ENCODE measurements around the gene CLASP1.
A peak's percentile ranks its signal among the peaks of the same experiment; 100 is the strongest.
"Not testable (repeated sequence)": the region's sequence is repeated elsewhere in the genome, so short reads cannot be mapped to it uniquely, and the experiment has no call there.

The CLASP1 gene

DNA sequence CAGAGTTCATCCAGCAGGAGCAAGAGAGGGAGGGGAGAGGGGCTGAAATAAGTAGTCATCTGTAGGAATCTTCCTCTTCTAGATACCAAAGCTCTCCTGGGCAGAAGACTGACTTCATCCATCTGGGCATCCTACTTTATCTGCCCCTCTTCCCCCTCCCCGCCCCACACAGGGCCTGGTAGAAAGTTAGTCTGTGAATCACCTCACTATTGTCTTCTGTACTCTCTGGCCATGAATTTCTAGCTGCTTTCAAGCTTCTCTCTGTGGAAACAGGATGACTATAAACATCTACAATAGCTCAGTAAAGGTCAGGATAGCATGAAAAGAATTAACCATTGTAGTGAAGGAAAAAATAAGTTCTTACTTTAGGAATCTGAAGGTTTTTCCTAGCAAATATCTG lies 166.2 kb downstream of the CLASP1 start:
- no peak for DNase-seq (ENCODE audit: low read depth)
- H3K4me3 ChIP-seq (ENCODE audit: low read length), result no peak overlapping the region

DNA sequence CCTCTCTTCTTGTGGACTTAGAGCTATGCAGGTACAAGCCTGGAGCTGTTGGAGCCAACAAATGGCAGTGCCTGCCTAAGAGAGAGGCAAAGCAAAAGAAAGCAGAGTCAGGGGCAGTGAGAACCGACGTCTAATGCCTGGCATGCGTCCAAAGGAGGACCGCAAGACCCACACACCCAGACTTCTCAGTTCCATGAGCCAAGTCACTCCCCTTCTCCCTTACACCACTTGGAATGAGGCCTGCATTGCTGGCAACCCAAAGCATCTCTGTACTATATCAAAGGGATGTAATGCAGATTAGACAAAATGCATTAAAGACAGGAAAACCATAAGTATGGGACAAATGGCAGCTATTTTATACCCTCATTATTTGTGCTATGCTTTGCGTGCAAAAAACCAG lies 168.4 kb downstream of the CLASP1 start:
- DNase-seq (ENCODE audit: low read depth), result peak; percentile 72
- H3K4me3 ChIP-seq (ENCODE audit: low read length), result no peak overlapping the region
- TF ChIP-seq, protein P1, sequence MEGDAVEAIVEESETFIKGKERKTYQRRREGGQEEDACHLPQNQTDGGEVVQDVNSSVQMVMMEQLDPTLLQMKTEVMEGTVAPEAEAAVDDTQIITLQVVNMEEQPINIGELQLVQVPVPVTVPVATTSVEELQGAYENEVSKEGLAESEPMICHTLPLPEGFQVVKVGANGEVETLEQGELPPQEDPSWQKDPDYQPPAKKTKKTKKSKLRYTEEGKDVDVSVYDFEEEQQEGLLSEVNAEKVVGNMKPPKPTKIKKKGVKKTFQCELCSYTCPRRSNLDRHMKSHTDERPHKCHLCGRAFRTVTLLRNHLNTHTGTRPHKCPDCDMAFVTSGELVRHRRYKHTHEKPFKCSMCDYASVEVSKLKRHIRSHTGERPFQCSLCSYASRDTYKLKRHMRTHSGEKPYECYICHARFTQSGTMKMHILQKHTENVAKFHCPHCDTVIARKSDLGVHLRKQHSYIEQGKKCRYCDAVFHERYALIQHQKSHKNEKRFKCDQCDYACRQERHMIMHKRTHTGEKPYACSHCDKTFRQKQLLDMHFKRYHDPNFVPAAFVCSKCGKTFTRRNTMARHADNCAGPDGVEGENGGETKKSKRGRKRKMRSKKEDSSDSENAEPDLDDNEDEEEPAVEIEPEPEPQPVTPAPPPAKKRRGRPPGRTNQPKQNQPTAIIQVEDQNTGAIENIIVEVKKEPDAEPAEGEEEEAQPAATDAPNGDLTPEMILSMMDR (IDR thresholded peaks at IDR 0.05; ENCODE audit: insufficient read depth, low read depth, low read length, missing control alignments), result no peak

More for the DNA sequence above, 166.2 kb downstream of the CLASP1 start:
- TF ChIP-seq, protein P1 (IDR thresholded peaks at IDR 0.05; ENCODE audit: insufficient read depth, low read depth, low read length, missing control alignments), result no peak

GRCh38 chr2:121479882-121480522 lies 169.3 kb downstream of the CLASP1 start:
- H3K4me3 ChIP-seq (ENCODE audit: low read length), result no peak overlapping the region
- no peak for DNase-seq (ENCODE audit: low read depth)
- TF ChIP-seq, protein P1 (IDR thresholded peaks at IDR 0.05; ENCODE audit: insufficient read depth, low read depth, low read length, missing control alignments), result peak; percentile 15

DNA sequence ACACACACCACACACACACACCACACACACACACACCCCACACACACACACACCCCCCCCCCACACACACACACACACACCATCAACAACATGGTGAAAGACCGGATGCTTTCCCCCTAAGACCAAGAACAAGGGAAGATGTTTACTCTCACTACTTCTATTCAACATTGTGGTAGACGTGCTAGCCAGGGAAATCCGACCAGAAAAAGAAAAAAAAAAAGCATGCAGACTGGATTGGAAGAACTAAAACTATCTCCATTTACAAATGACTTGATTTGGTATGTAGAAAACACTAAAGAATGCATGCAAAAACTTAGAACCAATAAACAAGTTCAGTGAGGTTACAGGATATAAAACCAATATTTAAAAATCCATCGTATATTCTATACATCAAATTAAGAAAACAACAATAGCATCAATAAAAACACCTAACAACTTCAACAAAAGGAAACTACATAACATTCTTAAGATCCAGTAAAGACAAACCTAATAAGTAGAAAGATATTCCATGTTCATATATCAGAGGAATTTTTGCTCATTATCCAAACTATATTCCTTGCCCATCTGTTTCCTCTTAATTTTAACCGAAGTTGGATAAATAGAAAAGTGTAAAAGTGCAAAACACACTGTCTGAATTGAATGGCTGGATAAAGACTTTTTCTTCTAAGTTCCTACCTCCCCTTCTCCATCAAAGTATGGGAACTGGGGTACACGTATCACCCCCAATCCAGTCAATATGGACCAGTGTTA lies 170.1 kb downstream of the CLASP1 start:
- no peak for DNase-seq (ENCODE audit: low read depth)
- no peak overlapping the region for H3K4me3 ChIP-seq (ENCODE audit: low read length)
- TF ChIP-seq, protein P1 (IDR thresholded peaks at IDR 0.05; ENCODE audit: insufficient read depth, low read depth, low read length, missing control alignments), result no peak

DNA sequence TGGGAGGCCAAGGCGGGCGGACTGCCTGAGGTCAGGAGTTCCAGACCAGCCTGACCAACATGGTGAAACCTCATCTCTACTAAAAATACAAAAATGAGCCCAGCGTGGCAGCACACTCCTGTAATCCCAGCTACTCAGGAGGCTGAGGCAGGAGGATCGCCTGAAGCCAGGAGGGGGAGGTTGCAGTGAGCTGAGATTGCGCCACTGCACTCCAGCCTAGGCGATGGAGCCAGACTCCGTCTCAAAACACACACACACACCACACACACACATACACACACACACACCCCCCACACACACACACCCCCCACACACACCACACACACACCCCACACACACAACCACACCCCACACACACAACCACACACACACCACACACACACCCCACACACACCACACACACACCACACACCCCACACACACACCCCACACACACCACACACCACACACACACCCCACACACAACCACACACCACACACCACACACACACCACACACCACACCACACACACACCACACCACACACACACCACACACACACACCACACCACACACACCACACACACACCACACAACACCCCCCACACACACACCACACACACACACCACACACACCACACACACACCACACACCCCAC lies 170.8 kb downstream of the CLASP1 start:
- not testable (repeated sequence) for DNase-seq (ENCODE audit: low read depth); H3K4me3 ChIP-seq (ENCODE audit: low read length)

- no peak for DNase-seq (ENCODE audit: low read depth)
- TF ChIP-seq, protein P1 (IDR thresholded peaks at IDR 0.05; ENCODE audit: insufficient read depth, low read depth, low read length, missing control alignments), result no peak
- no peak overlapping the region for H3K4me3 ChIP-seq (ENCODE audit: low read length)
Measured at GRCh38 chr2:121476684-121477083, 172.6 kb downstream of the CLASP1 start.

DNA sequence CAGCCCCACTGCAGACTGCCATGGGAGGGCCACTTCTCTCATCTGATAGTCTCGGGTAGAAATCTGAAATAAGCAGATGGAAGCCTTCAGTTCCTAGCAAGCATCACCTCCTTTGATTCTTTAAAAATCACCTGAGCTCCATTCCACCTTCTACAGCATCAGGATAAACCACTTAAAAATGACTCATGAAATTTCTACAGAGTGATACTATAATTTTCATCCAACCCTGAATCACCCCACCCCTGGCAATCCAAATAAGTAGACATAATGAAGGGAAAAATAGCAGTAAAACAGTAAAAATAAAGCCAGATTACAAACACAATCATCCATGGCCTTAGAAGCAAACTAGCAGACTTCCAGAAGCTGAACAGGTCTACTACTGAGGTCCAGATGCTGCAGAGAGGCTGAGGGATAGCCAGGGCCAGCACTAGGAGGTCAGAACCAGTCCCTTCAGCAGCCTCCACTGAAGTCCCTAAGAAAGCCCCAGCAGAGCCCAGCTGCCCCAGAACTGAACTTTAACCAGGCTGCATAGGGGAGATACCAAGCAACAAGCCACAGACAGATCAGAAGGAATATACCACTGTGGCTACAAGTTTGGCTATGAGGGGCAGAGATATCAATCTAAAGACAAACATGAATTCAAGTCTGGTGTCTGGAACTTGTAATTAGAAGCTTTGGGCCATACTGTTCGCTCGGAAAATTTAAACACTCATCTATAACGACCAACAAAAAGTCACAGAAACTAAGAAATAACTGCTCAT lies 173.3 kb downstream of the CLASP1 start:
- TF ChIP-seq, protein P1 (IDR thresholded peaks at IDR 0.05; ENCODE audit: insufficient read depth, low read depth, low read length, missing control alignments), result no peak
- DNase-seq (ENCODE audit: low read depth), result peak; percentile 73
- H3K4me3 ChIP-seq (ENCODE audit: low read length), result no peak overlapping the region
